GM12878 (cell line): Measurements from ENCODE around the gene ANKRD40CL.

Source experiments
- CHD4 ChIP-seq: fragments of 200-600 bp; sonication (generic); IDR thresholded peaks from 2 replicates; pipeline ENCODE4 v1.6.1; 2016; ENCODE audit warnings: mild to moderate bottlenecking
- CTCF ChIP-seq, 3 experiments: IDR thresholded peaks in 2 of 3; conservative IDR thresholded peaks in 1 of 3; 2 replicates each; pipeline ENCODE4 v1.5.1; 2011; ENCODE audit warnings: low read depth in 3 of 3, low read length in 3 of 3, mild to moderate bottlenecking in 3 of 3, control low read depth in 2 of 3, moderate library complexity in 2 of 3, inconsistent platforms in 1 of 3, mixed read lengths in 1 of 3; ENCODE audit not compliant: control insufficient read depth in 2 of 3, insufficient read depth in 1 of 3; ENCODE audit errors: extremely low read depth in 1 of 3
- FOS ChIP-seq: IDR thresholded peaks from 3 replicates; pipeline ENCODE4 v1.6.1; 2011; ENCODE audit warnings: borderline replicate concordance; ENCODE audit not compliant: insufficient read length; ENCODE audit errors: extremely low read depth
- MXI1 ChIP-seq: fragments of 150-350 bp; IDR thresholded peaks from 2 replicates; pipeline ENCODE4 v1.6.1; 2011; ENCODE audit warnings: low read depth, mild to moderate bottlenecking, inconsistent platforms, low read length, improper control_type of control experiment
- PAX8 ChIP-seq: fragments of 450-650 bp; IDR thresholded peaks from 2 replicates; pipeline ENCODE4 v1.6.1; 2017; ENCODE audit warnings: mild to moderate bottlenecking, moderate library complexity
- POLR2AphosphoS5 ChIP-seq: IDR thresholded peaks from 2 replicates; pipeline ENCODE4 v1.6.1; 2011; ENCODE audit warnings: mild to moderate bottlenecking, low read length, inconsistent platforms
- TBL1XR1 ChIP-seq: IDR thresholded peaks from 2 replicates; pipeline ENCODE4 v1.6.1; 2012; ENCODE audit warnings: low read depth, low read length, improper control_type of control experiment
- TCF12 ChIP-seq: IDR thresholded peaks from 2 replicates; pipeline ENCODE4 v1.6.1; 2011; ENCODE audit warnings: low read depth, mild to moderate bottlenecking, low read length
- TF ChIP-seq, protein P1 (sequence below): IDR thresholded peaks from 2 replicates; pipeline ENCODE4 v1.6.1; 2012; ENCODE audit warnings: mild to moderate bottlenecking, low read depth, low read length

GRCh38 chr17:50774225-50774803 lies 7.0 kb upstream of the ANKRD40CL start:
- TF ChIP-seq CHD4 (no peak), POLR2AphosphoS5 (no peak), CTCF (IDR thresholded peaks at IDR 0.05 in 2 of 3, conservative IDR thresholded peaks at IDR 0.05 in 1 of 3; ENCODE audit: control insufficient read depth in 2 of 3, extremely low read depth in 1 of 3, insufficient read depth in 1 of 3, low read depth in 3 of 3, low read length in 3 of 3) (no peak), TCF12 (no peak), MXI1 (no peak), PAX8 (no peak), FOS (no peak), TBL1XR1 (no peak)
- TF ChIP-seq, protein P1, sequence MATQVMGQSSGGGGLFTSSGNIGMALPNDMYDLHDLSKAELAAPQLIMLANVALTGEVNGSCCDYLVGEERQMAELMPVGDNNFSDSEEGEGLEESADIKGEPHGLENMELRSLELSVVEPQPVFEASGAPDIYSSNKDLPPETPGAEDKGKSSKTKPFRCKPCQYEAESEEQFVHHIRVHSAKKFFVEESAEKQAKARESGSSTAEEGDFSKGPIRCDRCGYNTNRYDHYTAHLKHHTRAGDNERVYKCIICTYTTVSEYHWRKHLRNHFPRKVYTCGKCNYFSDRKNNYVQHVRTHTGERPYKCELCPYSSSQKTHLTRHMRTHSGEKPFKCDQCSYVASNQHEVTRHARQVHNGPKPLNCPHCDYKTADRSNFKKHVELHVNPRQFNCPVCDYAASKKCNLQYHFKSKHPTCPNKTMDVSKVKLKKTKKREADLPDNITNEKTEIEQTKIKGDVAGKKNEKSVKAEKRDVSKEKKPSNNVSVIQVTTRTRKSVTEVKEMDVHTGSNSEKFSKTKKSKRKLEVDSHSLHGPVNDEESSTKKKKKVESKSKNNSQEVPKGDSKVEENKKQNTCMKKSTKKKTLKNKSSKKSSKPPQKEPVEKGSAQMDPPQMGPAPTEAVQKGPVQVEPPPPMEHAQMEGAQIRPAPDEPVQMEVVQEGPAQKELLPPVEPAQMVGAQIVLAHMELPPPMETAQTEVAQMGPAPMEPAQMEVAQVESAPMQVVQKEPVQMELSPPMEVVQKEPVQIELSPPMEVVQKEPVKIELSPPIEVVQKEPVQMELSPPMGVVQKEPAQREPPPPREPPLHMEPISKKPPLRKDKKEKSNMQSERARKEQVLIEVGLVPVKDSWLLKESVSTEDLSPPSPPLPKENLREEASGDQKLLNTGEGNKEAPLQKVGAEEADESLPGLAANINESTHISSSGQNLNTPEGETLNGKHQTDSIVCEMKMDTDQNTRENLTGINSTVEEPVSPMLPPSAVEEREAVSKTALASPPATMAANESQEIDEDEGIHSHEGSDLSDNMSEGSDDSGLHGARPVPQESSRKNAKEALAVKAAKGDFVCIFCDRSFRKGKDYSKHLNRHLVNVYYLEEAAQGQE = no peak
